H1 (cell line): ENCODE data around the gene ACAP3. TPM values are rescaled to one million over a fixed set of nuclear protein-coding genes. Genes with fewer than 3 reads are reported as not detected.

Experiments used
- CTCF ChIA-PET: fragments of 300-600 bp; sonication (Branson Sonifier 250); formaldehyde crosslinking; loops from one replicate; lab custom pipeline; 2021; ENCODE audit not compliant: partially characterized antibody; lab: Charles Lee
- POLR2A ChIA-PET: fragments of 300-600 bp; sonication (Branson Sonifier 250); formaldehyde crosslinking; loops from one replicate; lab custom pipeline; 2021; ENCODE audit warnings: inconsistent platforms; ENCODE audit not compliant: partially characterized antibody; lab: Charles Lee
- DNase-seq, 2 experiments: peaks; one replicate each; pipeline versions ENCODE4 v3.0.0 to v3.0.0-alpha.2; 2010 to 2022; ENCODE audit warnings: low spot score in 2 of 2, low read depth in 1 of 2, mixed read lengths in 1 of 2
- FAIRE-seq: peaks from 2 replicates; lab custom pipeline; 2011; peaks lifted over from hg19 to GRCh38; lab: Jason Lieb, UNC
- H2AFZ ChIP-seq: 2 replicates; pipeline ENCODE4 v1.8.1; 2012; ENCODE audit warnings: low read length, inconsistent platforms
- H2AK5ac ChIP-seq: 2 replicates; pipeline ENCODE4 v1.6.1; 2013; ENCODE audit warnings: low read depth, low read length
- H2BK120ac ChIP-seq: replicated peaks from 2 replicates; pipeline ENCODE3; 2013; ENCODE audit warnings: low read depth, low read length, inconsistent platforms
- H2BK12ac ChIP-seq: 2 replicates; pipeline ENCODE4 v1.6.1; 2013; ENCODE audit warnings: low read depth, low read length
- H2BK15ac ChIP-seq: 2 replicates; pipeline ENCODE4 v1.6.1; 2013; ENCODE audit warnings: low read length
- H2BK20ac ChIP-seq: 2 replicates; pipeline ENCODE4 v1.6.1; 2013; ENCODE audit warnings: low read length
- H2BK5ac ChIP-seq: 2 replicates; pipeline ENCODE4 v1.6.1; 2013; ENCODE audit warnings: low read depth, low read length
- H3K14ac ChIP-seq: 2 replicates; pipeline ENCODE4 v1.6.1; 2013; ENCODE audit warnings: inconsistent platforms; ENCODE audit not compliant: insufficient read length
- H3K18ac ChIP-seq: 2 replicates; pipeline ENCODE4 v1.6.1; 2013; ENCODE audit warnings: low read length; ENCODE audit errors: extremely low read depth
- H3K23ac ChIP-seq: 2 replicates; pipeline ENCODE4 v1.6.1; 2013; ENCODE audit warnings: inconsistent platforms; ENCODE audit not compliant: insufficient read length
- H3K23me2 ChIP-seq: 2 replicates; pipeline ENCODE4 v1.6.1; 2013; ENCODE audit warnings: low read depth, low read length
- H3K27ac ChIP-seq: 2 replicates; pipeline ENCODE4 v1.6.1; 2011; ENCODE audit warnings: low read depth, low read length, inconsistent platforms
- H3K27me3 ChIP-seq, 4 experiments: replicated peaks in 1 of 4; 1 replicate in 1 of 4; 2 replicates in 3 of 4; pipeline versions ENCODE4 v1.6.1 to v1.8.1; 2011 to 2013; ENCODE audit warnings: low read length in 3 of 4, mild to moderate bottlenecking in 3 of 4, inconsistent platforms in 2 of 4, mixed read lengths in 2 of 4, moderate library complexity in 1 of 4; ENCODE audit not compliant: control insufficient read depth in 3 of 4, insufficient read depth in 3 of 4; ENCODE audit errors: extremely low read depth in 1 of 4
- H3K36me3 ChIP-seq, 4 experiments: 2 replicates each; pipeline versions ENCODE4 v1.6.1 to v1.8.1; 2011 to 2013; ENCODE audit warnings: mild to moderate bottlenecking in 4 of 4, low read length in 3 of 4, moderate library complexity in 2 of 4, control low read depth in 1 of 4, inconsistent platforms in 1 of 4; ENCODE audit not compliant: insufficient read depth in 4 of 4, control insufficient read depth in 2 of 4
- H3K4ac ChIP-seq: replicated peaks from 2 replicates; pipeline ENCODE3; 2013; ENCODE audit warnings: low read length, low read depth, mixed read lengths, inconsistent platforms; ENCODE audit not compliant: insufficient read length
- H3K4me1 ChIP-seq, 4 experiments: replicated peaks in 1 of 4; 1 replicate in 1 of 4; 2 replicates in 3 of 4; pipeline versions ENCODE4 v1.6.1 to v1.8.1; 2011 to 2013; ENCODE audit warnings: low read length in 3 of 4, inconsistent platforms in 2 of 4, mixed read lengths in 1 of 4; ENCODE audit not compliant: insufficient read depth in 4 of 4, control insufficient read depth in 3 of 4
- H3K4me2 ChIP-seq, 2 experiments: 2 replicates each; pipeline versions ENCODE4 v1.6.1 to v1.8.1; 2011 to 2013; ENCODE audit warnings: low read depth in 2 of 2, low read length in 2 of 2, control low read depth in 1 of 2, inconsistent platforms in 1 of 2, mild to moderate bottlenecking in 1 of 2; ENCODE audit not compliant: insufficient read depth in 1 of 2
- H3K4me3 ChIP-seq, 4 experiments: fragments of 200-600, 300-600 bp in 1 of 4; sonication (generic), shearing (Covaris generic), sonication (Bioruptor Twin) in 1 of 4; 2 replicates each; pipeline versions ENCODE4 v1.5.1 to v1.8.1; 2011 to 2016; ENCODE audit warnings: low read length in 4 of 4, low read depth in 3 of 4, control low read depth in 2 of 4, inconsistent platforms in 2 of 4, mild to moderate bottlenecking in 2 of 4, mixed read lengths in 1 of 4, moderate library complexity in 1 of 4; ENCODE audit not compliant: insufficient read depth in 2 of 4; ENCODE audit errors: extremely low read depth in 1 of 4
- H3K56ac ChIP-seq: replicated peaks from 2 replicates; pipeline ENCODE3; 2013; ENCODE audit warnings: low read depth, mild to moderate bottlenecking, mixed read lengths, low read length, inconsistent platforms; ENCODE audit not compliant: insufficient read length
- H3K79me1 ChIP-seq: 2 replicates; pipeline ENCODE4 v1.6.1; 2013; ENCODE audit warnings: low read depth, low read length, control low read depth
- H3K79me2 ChIP-seq, 2 experiments: 2 replicates each; pipeline versions ENCODE4 v1.6.1 to v1.8.1; 2012 to 2013; ENCODE audit warnings: low read length in 2 of 2, mild to moderate bottlenecking in 2 of 2, inconsistent platforms in 1 of 2; ENCODE audit not compliant: insufficient read depth in 2 of 2, control insufficient read depth in 1 of 2
- H3K9ac ChIP-seq, 4 experiments: replicated peaks in 1 of 4; 1 replicate in 1 of 4; 2 replicates in 3 of 4; pipeline versions ENCODE4 v1.6.1 to v1.8.1; 2011 to 2013; ENCODE audit warnings: low read depth in 3 of 4, low read length in 3 of 4, control low read depth in 2 of 4, mild to moderate bottlenecking in 2 of 4, moderate library complexity in 2 of 4, inconsistent platforms in 1 of 4; ENCODE audit errors: extremely low read depth in 1 of 4
- H3K9me3 ChIP-seq, 2 experiments: 2 replicates each; pipeline versions ENCODE4 v1.6.1 to v1.8.1; 2012 to 2013; ENCODE audit warnings: mild to moderate bottlenecking in 2 of 2, moderate library complexity in 2 of 2, control low read depth in 1 of 2, inconsistent platforms in 1 of 2, low read depth in 1 of 2, low read length in 1 of 2, mixed read lengths in 1 of 2; ENCODE audit not compliant: insufficient read depth in 2 of 2
- H4K20me1 ChIP-seq, 2 experiments: replicated peaks in 1 of 2; 2 replicates each; pipeline versions ENCODE3 to v1.8.1; 2011 to 2013; ENCODE audit warnings: inconsistent platforms in 2 of 2, low read length in 2 of 2, mild to moderate bottlenecking in 1 of 2; ENCODE audit not compliant: insufficient read depth in 2 of 2, control insufficient read depth in 1 of 2
- H4K5ac ChIP-seq: 2 replicates; pipeline ENCODE4 v1.6.1; 2013; ENCODE audit warnings: low read length, low read depth, mixed read lengths, inconsistent platforms; ENCODE audit not compliant: insufficient read length
- H4K8ac ChIP-seq: 2 replicates; pipeline ENCODE4 v1.8.0; 2013; ENCODE audit warnings: mild to moderate bottlenecking, moderate library complexity, low read length, inconsistent platforms; ENCODE audit not compliant: insufficient read depth; ENCODE audit errors: extremely low read depth
- H4K91ac ChIP-seq: replicated peaks from 2 replicates; pipeline ENCODE3; 2013; ENCODE audit warnings: low read length, mixed read lengths, inconsistent platforms; ENCODE audit not compliant: insufficient read length
- BACH1 ChIP-seq: IDR thresholded peaks from 2 replicates; pipeline ENCODE4 v1.6.1; 2012; ENCODE audit warnings: low read length, improper control_type of control experiment
- BRCA1 ChIP-seq: IDR thresholded peaks from 2 replicates; pipeline ENCODE4 v1.6.1; 2012; ENCODE audit warnings: low read depth, low read length, improper control_type of control experiment
- FOSL1 ChIP-seq: IDR thresholded peaks from 2 replicates; pipeline ENCODE4 v1.6.1; 2011; ENCODE audit warnings: mild to moderate bottlenecking, low read depth, low read length, moderate library complexity; ENCODE audit not compliant: insufficient read depth
- GABPA ChIP-seq: IDR thresholded peaks from 2 replicates; pipeline ENCODE4 v1.6.1; 2011; ENCODE audit warnings: mild to moderate bottlenecking, low read length, moderate library complexity, borderline replicate concordance; ENCODE audit not compliant: insufficient read depth
- HDAC2 ChIP-seq, 2 experiments: fragments of 300-600 bp in 1 of 2; sonication (generic) in 1 of 2; IDR thresholded peaks; 2 replicates each; pipeline ENCODE4 v1.6.1; 2011 to 2012; ENCODE audit warnings: low read depth in 2 of 2, low read length in 2 of 2, mild to moderate bottlenecking in 2 of 2, moderate library complexity in 2 of 2, borderline replicate concordance in 1 of 2, inconsistent platforms in 1 of 2
- KDM1A ChIP-seq: fragments of 200-600, 300-600 bp; sonication (generic); IDR thresholded peaks from 2 replicates; pipeline ENCODE4 v1.7.1; 2016; ENCODE audit warnings: mild to moderate bottlenecking, low read length, borderline replicate concordance
- MAFK ChIP-seq: IDR thresholded peaks from 2 replicates; pipeline ENCODE4 v1.6.1; 2012; ENCODE audit warnings: low read depth, mild to moderate bottlenecking, improper control_type of control experiment, low read length
- RFX5 ChIP-seq: IDR thresholded peaks from 2 replicates; pipeline ENCODE4 v1.6.1; 2011; ENCODE audit warnings: low read depth, low read length, improper control_type of control experiment, borderline replicate concordance
- SP1 ChIP-seq: IDR thresholded peaks from 2 replicates; pipeline ENCODE4 v1.6.1; 2011; ENCODE audit warnings: low read depth, low read length
- TAF1 ChIP-seq: IDR thresholded peaks from 2 replicates; pipeline ENCODE4 v1.6.1; 2011; ENCODE audit warnings: mild to moderate bottlenecking, low read depth, low read length
- TCF12 ChIP-seq: IDR thresholded peaks from 2 replicates; pipeline ENCODE4 v1.6.1; 2011; ENCODE audit warnings: low read depth, mild to moderate bottlenecking, low read length
- YY1 ChIP-seq: IDR thresholded peaks from 2 replicates; pipeline ENCODE4 v1.6.1; 2011; ENCODE audit warnings: low read depth, mild to moderate bottlenecking, low read length
- ZNF274 ChIP-seq: IDR thresholded peaks from 2 replicates; pipeline ENCODE4 v1.7.0; 2012; ENCODE audit warnings: low read length, borderline replicate concordance; ENCODE audit errors: extremely low read depth
- WGBS, 2 experiments: shearing (Covaris generic) in 1 of 2; methylation state at CpG; one replicate each; pipeline versions ENCODE4 v1.1.6 to v1.1.7; 2013 to 2015; ENCODE audit warnings: low lambda C conversion rate in 2 of 2, mixed read lengths in 2 of 2, inconsistent platforms in 1 of 2, low coverage in 1 of 2, missing lambda C conversion rate in 1 of 2; ENCODE audit not compliant: insufficient replicate concordance in 2 of 2, insufficient coverage in 1 of 2, insufficient read length in 1 of 2; ENCODE audit errors: extremely low coverage in 1 of 2, missing lambda C conversion rate in 1 of 2; 5-methylcytosine and 5-hydroxymethylcytosine counted together
- polyA plus RNA-seq, 7 experiments: library from polyadenylated mRNA; depleted of rRNA in 3 of 7; stranded (reverse) in 5 of 7; unstranded in 2 of 7; fragments of >200 nt in 5 of 7; fragments of 200-250 nt in 2 of 7; gene quantifications; 1 replicate in 5 of 7; 2 replicates in 1 of 7; 4 replicates in 1 of 7; pipeline versions ENCODE4 v1.2.1 to v1.2.3, GENCODE V29; 2011 to 2013; ENCODE audit warnings: missing spikeins in 2 of 7, mixed read lengths in 2 of 7
- total RNA-seq: library from RNA; stranded (reverse); fragmentation: NEBNext Ultra II Directional; extraction: Animal tissue kit (Norgen Biotek cat#: 25700); gene quantifications from 2 replicates; pipeline ENCODE4 v1.2.1, GENCODE V29; 2021

The ACAP3 gene
- total and polyA plus RNA-seq, 2 of the 8 experiments (the other 6 are each of a cell fraction or from before 2014, with no cell fraction given): 14.8 to 28.3 TPM

GRCh38 chr1:1326075-1326605 is 18.4 kb upstream of the ACAP3 start:
- Histone ChIP-seq H3K27me3 (no peaks in the 10 kb centered on the region; a peak in 1 of 7 replicates), H2BK15ac (no peak overlapping the region), H3K79me1 (peaks cover 26% of the 10 kb centered on the region), H3K27ac (no peak overlapping the region), H2BK20ac (no peak overlapping the region), H3K9me3 (peaks cover 0 to 6% of the 10 kb centered on the region in 2 experiments; a peak in 2 of 4 replicates), H3K4ac (no peak overlapping the region), H3K4me3 (no peak overlapping the region), H4K20me1 (peaks cover 14 to 31% of the 10 kb centered on the region in 2 experiments), H4K91ac (no peak overlapping the region), H3K23ac (no peak overlapping the region), H4K5ac (no peak overlapping the region), H3K18ac (no peak overlapping the region), H3K23me2 (peaks cover 9% of the 10 kb centered on the region), H3K4me2 (no peak overlapping the region; a peak in 1 of 4 replicates), H3K14ac (no peak overlapping the region), H2AFZ (no peak overlapping the region), H4K8ac (no peak overlapping the region; the same call in 1 of the 2 replicates), H2BK120ac (no peak overlapping the region), H3K9ac (no peak overlapping the region), H2AK5ac (no peak overlapping the region), H3K4me1 (peaks cover 0 to 13% (median 3%) of the 10 kb centered on the region in 4 experiments; a peak in 5 of 7 replicates), H3K56ac (no peak overlapping the region), H2BK5ac (no peak overlapping the region), H3K79me2 (peaks cover 9 to 35% of the 10 kb centered on the region in 2 experiments; a peak in 3 of 4 replicates), H3K36me3 (peaks cover 0 to 3% (median 0%) of the 10 kb centered on the region in 4 experiments; a peak in 2 of 8 replicates), H2BK12ac (no peak overlapping the region)
- DNase-seq (no peak), FAIRE-seq (no peak)
- ChIA-PET POLR2A (interaction anchor here (1.2 to 3.4 kb wide), 8 partner anchors 10 to 115 kb away, joined by 3 to 27 read pairs (median 4); no protein-coding TSS in a partner anchor), CTCF (interaction anchor here (0.5 to 1.6 kb wide), 3 partner anchors 17 to 886 kb away, joined by 3 read pairs; partner anchors contain the start of gene DVL1)
- WGBS, 2 experiments: 87% methylated on average over 6 of the region's 8 CpGs; no CpG with 5 or more reads in 1 of the 2 experiments
- TF ChIP-seq KDM1A (no peak), BACH1 (no peak), MAFK (no peak), HDAC2 (IDR thresholded peaks at IDR 0.05; ENCODE audit: borderline replicate concordance in 1 of 2, low read depth in 2 of 2, low read length in 2 of 2) (no peak), RFX5 (no peak), TAF1 (no peak), BRCA1 (no peak), TCF12 (no peak), FOSL1 (no peak), SP1 (no peak), ZNF274 (no peak), GABPA (no peak), YY1 (no peak)
